HCT116 (cell line): ENCODE results near the gene ZNF750. TPM values are rescaled to one million over a fixed set of nuclear protein-coding genes. Genes with fewer than 3 reads are reported as not detected.

Source experiments
- ATAC-seq: fragments of 200-7000 bp; cut with Tn5 transposase; 2 replicates; pipeline ENCODE4 v1.9.1; 2020; ENCODE audit warnings: mild to moderate bottlenecking, moderate library complexity
- BruUV-seq: library from RNA; stranded (reverse); fragments of 400-500 nt; replicated peaks from 2 replicates; lab custom pipeline; 2021; lab: Mats Ljungman, UMichigan
- CTCF ChIA-PET: fragments of 300-600 bp; sonication (Branson Sonifier 250); formaldehyde crosslinking; loops from one replicate; lab custom pipeline; 2021; ENCODE audit warnings: antibody characterized with exemption; lab: Charles Lee
- POLR2A ChIA-PET: fragments of 300-600, 350-600 bp; sonication (Branson Sonifier 250); formaldehyde crosslinking; loops from one replicate; lab custom pipeline; 2021; ENCODE audit warnings: antibody characterized with exemption; lab: Charles Lee
- RAD21 ChIA-PET, 2 experiments: fragments of 300-600 bp; sonication (Branson Sonifier 250); formaldehyde crosslinking; loops; one replicate each; lab custom pipeline; 2023; ENCODE audit warnings: low total read pairs in 2 of 2; ENCODE audit not compliant: uncharacterized antibody in 2 of 2, unreplicated experiment in 2 of 2, low non-redundant PET in 1 of 2; lab: Charles Lee
- DNase-seq: peaks from one replicate; pipeline ENCODE4 v3.0.0-alpha.2; 2010; ENCODE audit warnings: low read depth, low spot score
- H2AFZ ChIP-seq: fragments of 200-600 bp; shearing (Covaris generic), sonication (generic); 2 replicates; pipeline ENCODE4 v1.6.1; 2017; ENCODE audit warnings: low read depth, mixed run types, mixed read lengths, antibody characterized with exemption, low read length; ENCODE audit not compliant: poor library complexity, severe bottlenecking
- H3K27ac ChIP-seq: 2 replicates; pipeline ENCODE4 v1.5.1; 2012; ENCODE audit warnings: low read depth, low read length
- H3K27me3 ChIP-seq: fragments of 200-600 bp; sonication (generic); 2 replicates; pipeline ENCODE4 v1.6.1; 2016; ENCODE audit warnings: mixed run types, low read length, mixed read lengths; ENCODE audit not compliant: insufficient read depth
- H3K36me3 ChIP-seq, 2 experiments: fragments of 200-500 bp in 1 of 2; fragments of 200-600 bp in 1 of 2; sonication (Bioruptor generic) in 1 of 2; sonication (generic) in 1 of 2; 2 replicates each; pipeline versions ENCODE4 v1.5.1 to v1.6.1; 2014 to 2016; ENCODE audit warnings: low read length in 2 of 2, inconsistent platforms in 1 of 2, mixed read lengths in 1 of 2, mixed run types in 1 of 2; ENCODE audit not compliant: insufficient read depth in 2 of 2, control insufficient read depth in 1 of 2
- H3K4me1 ChIP-seq, 2 experiments: fragments of 200-600 bp in 1 of 2; sonication (generic) in 1 of 2; 2 replicates each; pipeline versions ENCODE4 v1.5.1 to v1.6.1; 2012 to 2017; ENCODE audit warnings: low read length in 2 of 2, inconsistent platforms in 1 of 2, mild to moderate bottlenecking in 1 of 2, mixed read lengths in 1 of 2, mixed run types in 1 of 2, moderate library complexity in 1 of 2; ENCODE audit not compliant: insufficient read depth in 2 of 2, control insufficient read depth in 1 of 2
- H3K4me2 ChIP-seq: fragments of 200-600 bp; sonication (generic); 2 replicates; pipeline ENCODE4 v1.6.1; 2017; ENCODE audit warnings: mixed run types, low read length, mixed read lengths
- H3K4me3 ChIP-seq, 2 experiments: fragments of 200-600 bp in 1 of 2; sonication (generic) in 1 of 2; replicated peaks in 1 of 2; 2 replicates each; pipeline ENCODE4 v1.5.1; 2011 to 2016; ENCODE audit warnings: low read length in 2 of 2, control low read depth in 1 of 2, low read depth in 1 of 2, mild to moderate bottlenecking in 1 of 2, mixed read lengths in 1 of 2, mixed run types in 1 of 2
- H3K79me2 ChIP-seq: fragments of 200-600 bp; sonication (generic); 2 replicates; pipeline ENCODE4 v1.6.1; 2017; ENCODE audit warnings: mild to moderate bottlenecking, mixed run types, low read length, moderate library complexity, mixed read lengths; ENCODE audit not compliant: insufficient read depth
- H3K9ac ChIP-seq: fragments of 200-600 bp; sonication (generic); 2 replicates; pipeline ENCODE4 v1.6.1; 2016; ENCODE audit warnings: low read length, mixed read lengths
- H3K9me2 ChIP-seq: fragments of 200-600 bp; sonication (generic), shearing (Covaris generic); 2 replicates; pipeline ENCODE4 v1.6.1; 2017; ENCODE audit warnings: mixed run types, mild to moderate bottlenecking, moderate library complexity; ENCODE audit not compliant: insufficient read depth
- H3K9me3 ChIP-seq, 2 experiments: fragments of 200-500 bp in 1 of 2; fragments of 200-600 bp in 1 of 2; sonication (Bioruptor generic) in 1 of 2; sonication (generic) in 1 of 2; 2 replicates each; pipeline ENCODE4 v1.6.1; 2014 to 2017; ENCODE audit warnings: low read length in 2 of 2, mixed read lengths in 2 of 2, inconsistent platforms in 1 of 2, low read depth in 1 of 2, mild to moderate bottlenecking in 1 of 2, mixed run types in 1 of 2, moderate library complexity in 1 of 2; ENCODE audit not compliant: control insufficient read depth in 1 of 2, insufficient read depth in 1 of 2
- H4K20me1 ChIP-seq: fragments of 200-600 bp; sonication (generic), shearing (Covaris generic); 2 replicates; pipeline ENCODE4 v1.6.1; 2017; ENCODE audit warnings: mixed run types, mild to moderate bottlenecking, moderate library complexity; ENCODE audit not compliant: insufficient read depth
- ATF3 ChIP-seq: IDR thresholded peaks from 2 replicates; pipeline ENCODE4 v1.6.1; 2012
- CEBPB ChIP-seq: IDR thresholded peaks from 2 replicates; pipeline ENCODE4 v1.6.1; 2012; ENCODE audit warnings: low read depth
- EGR1 ChIP-seq: IDR thresholded peaks from 2 replicates; pipeline ENCODE4 v1.6.1; 2012; ENCODE audit warnings: low read depth
- EZH2 ChIP-seq: fragments of 200-600 bp; sonication (generic); IDR thresholded peaks from 2 replicates; pipeline ENCODE4 v1.6.1; 2017; ENCODE audit warnings: antibody characterized with exemption, mixed run types
- EZH2phosphoT487 ChIP-seq: fragments of 200-600 bp; IDR thresholded peaks from 2 replicates; pipeline ENCODE4 v1.6.1; 2018; ENCODE audit warnings: antibody characterized with exemption, borderline replicate concordance
- FOSL1 ChIP-seq: IDR thresholded peaks from 2 replicates; pipeline ENCODE4 v1.6.1; 2012; ENCODE audit warnings: low read depth
- JUND ChIP-seq: IDR thresholded peaks from 2 replicates; pipeline ENCODE4 v1.6.1; 2012
- POLR2AphosphoS5 ChIP-seq: IDR thresholded peaks from 2 replicates; pipeline ENCODE4 v1.6.1; 2011; ENCODE audit warnings: mild to moderate bottlenecking, low read depth, low read length, moderate library complexity
- SIN3A ChIP-seq: IDR thresholded peaks from 2 replicates; pipeline ENCODE4 v1.6.1; 2012; ENCODE audit warnings: low read depth
- SP1 ChIP-seq: IDR thresholded peaks from 2 replicates; pipeline ENCODE4 v1.6.1; 2012; ENCODE audit warnings: low read depth
- TCF7L2 ChIP-seq: IDR thresholded peaks from 2 replicates; pipeline ENCODE4 v1.7.0; 2011; ENCODE audit warnings: borderline replicate concordance, inconsistent platforms; ENCODE audit not compliant: insufficient read depth, insufficient read length; ENCODE audit errors: extremely low read depth
- YY1 ChIP-seq: IDR thresholded peaks from 2 replicates; pipeline ENCODE4 v1.6.1; 2011; ENCODE audit warnings: low read length, low read depth, moderate library complexity, mild to moderate bottlenecking; ENCODE audit not compliant: insufficient replicate concordance; ENCODE audit errors: extremely low read depth
- ZFX ChIP-seq: fragments of 450-650 bp; IDR thresholded peaks from 2 replicates; pipeline ENCODE4 v1.6.1; 2017
- ZNF274 ChIP-seq: fragments of 200-500 bp; sonication (Bioruptor generic); IDR thresholded peaks from 2 replicates; pipeline ENCODE4 v1.6.1; 2014; ENCODE audit warnings: mild to moderate bottlenecking, low read depth, low read length, inconsistent platforms
- intact Hi-C: fragments of 100-400 bp; cut with micrococcal nuclease; formaldehyde crosslinking; loops from 2 replicates; pipeline ENCODE4 v1.10.0; 2022
- total RNA-seq: library from RNA; stranded (reverse); gene quantifications from one replicate; pipeline ENCODE4 v1.2.1, GENCODE V29; 2021; ENCODE audit not compliant: unreplicated experiment

ZNF750 gene
- total RNA-seq, 1 experiment from 2014 or later, result not detected

- ATAC-seq (no peak), DNase-seq (no peak)
- no peaks in the 10 kb centered on the region for H4K20me1 ChIP-seq
- H3K27ac ChIP-seq, result no peak overlapping the region
- no peak overlapping the region for H3K4me2 ChIP-seq
- RAD21 ChIA-PET, result no interaction called here
- POLR2A ChIA-PET, result no interaction called here
- H3K27me3 ChIP-seq, result no peaks in the 10 kb centered on the region
- no peaks in the 10 kb centered on the region for H3K9me3 ChIP-seq
- CTCF ChIA-PET, result no interaction called here
- H3K36me3 ChIP-seq, result peaks cover 1 to 3% of the 10 kb centered on the region in 2 experiments; a peak in 2 of 4 replicates
- H2AFZ ChIP-seq, result no peak overlapping the region
- peaks cover 53% of the 10 kb centered on the region for H3K79me2 ChIP-seq
- BruUV-seq, result no TSS peak
- intact Hi-C loops, result no loop called here
- H3K9ac ChIP-seq, result no peak overlapping the region
- H3K9me2 ChIP-seq, result no peaks in the 10 kb centered on the region
- peaks cover 0 to 5% of the 10 kb centered on the region in 2 experiments; a peak in 1 of 4 replicates for H3K4me1 ChIP-seq
- TF ChIP-seq EZH2phosphoT487, result no peak
- TF ChIP-seq TCF7L2, result no peak
- no peak for TF ChIP-seq ZFX
- TF ChIP-seq SIN3A, result no peak
- no peak for TF ChIP-seq SP1
- TF ChIP-seq JUND, result no peak
- TF ChIP-seq FOSL1, result no peak
- TF ChIP-seq CEBPB, result no peak
- TF ChIP-seq ZNF274, result no peak
- no peak for TF ChIP-seq ATF3
- no peak for TF ChIP-seq EZH2
- no peak for TF ChIP-seq YY1
- TF ChIP-seq EGR1, result no peak
- TF ChIP-seq POLR2AphosphoS5, result no peak
- H3K4me3 ChIP-seq, result no peak overlapping the region
Observed at GRCh38 chr17:82788206-82789001, 51.4 kb downstream of the ZNF750 start.
